Suppressor macrophage (primary cell): Measurements from ENCODE around the gene ABCF2.
A peak's percentile ranks its signal among the peaks of the same experiment; 100 is the strongest.

Source experiments
- DNase-seq, 4 experiments: peaks; one replicate each; pipeline ENCODE4 v3.0.0-alpha.2; 2020 to 2022

The ABCF2 gene

GRCh38 chr7:151252961-151253711 lies 26.1 kb upstream of the ABCF2 start:
- DNase-seq = no peak

DNA sequence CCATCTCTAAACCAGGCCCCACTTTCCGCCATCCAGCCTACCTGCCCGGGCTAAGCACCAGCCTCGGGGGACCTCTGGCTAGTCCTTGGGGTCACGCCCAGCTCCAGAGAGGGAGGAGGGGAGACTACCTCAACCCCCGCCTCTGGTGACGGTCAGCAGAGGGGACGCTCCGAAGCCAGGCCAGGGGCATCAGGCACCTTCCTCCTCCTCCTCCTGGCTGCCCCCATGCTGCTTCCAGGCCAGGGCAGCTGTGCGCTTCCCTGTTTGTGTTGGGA lies 25.5 kb upstream of the ABCF2 start:
- DNase-seq = no peak

DNA sequence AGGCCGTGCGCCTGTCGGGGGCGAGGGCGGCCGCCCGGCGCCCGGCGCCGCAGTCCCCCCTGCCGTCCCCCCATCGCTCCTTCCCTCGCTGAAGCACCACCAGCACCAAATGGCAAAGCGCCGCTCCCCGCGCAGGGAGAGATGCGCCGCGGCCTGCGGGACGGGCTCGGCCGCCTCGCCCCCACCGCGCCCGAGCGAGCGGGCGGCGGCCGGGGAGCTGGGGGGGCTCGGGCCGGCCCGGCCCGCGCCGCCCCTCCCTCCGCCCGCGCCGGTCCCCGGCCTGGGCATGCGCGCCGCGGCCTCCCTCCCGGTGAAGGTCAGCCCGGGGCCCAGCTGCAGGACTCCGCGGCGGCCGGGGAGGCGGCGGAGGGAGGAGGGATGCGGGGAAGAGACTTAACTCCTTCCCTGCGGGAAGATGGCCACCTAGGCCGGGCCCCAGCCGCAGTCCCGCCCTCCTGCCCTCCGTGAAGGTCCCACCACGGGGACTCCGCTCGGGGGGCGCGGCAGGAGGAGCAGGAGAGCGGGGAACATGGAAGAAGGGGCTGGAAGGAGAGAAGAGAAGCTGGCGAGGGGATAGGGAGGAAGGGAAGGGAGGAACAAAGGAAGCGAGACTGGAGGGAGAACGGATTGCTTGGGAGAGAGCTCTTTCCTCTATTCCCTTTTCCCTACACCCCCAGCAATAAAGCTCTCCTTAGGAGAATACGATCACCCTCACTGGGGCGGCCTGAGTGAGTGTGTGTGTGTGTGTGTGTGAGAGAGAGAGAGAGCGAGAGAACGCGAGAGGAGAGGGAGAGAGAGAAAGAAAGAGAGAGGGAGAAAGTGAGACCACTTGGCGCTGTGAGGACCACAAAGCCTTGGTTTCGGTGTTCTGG lies 24.9 kb upstream of the ABCF2 start:
- DNase-seq = peak in 3 of 4 experiments; percentile 29 to 65 (median 52)

DNA sequence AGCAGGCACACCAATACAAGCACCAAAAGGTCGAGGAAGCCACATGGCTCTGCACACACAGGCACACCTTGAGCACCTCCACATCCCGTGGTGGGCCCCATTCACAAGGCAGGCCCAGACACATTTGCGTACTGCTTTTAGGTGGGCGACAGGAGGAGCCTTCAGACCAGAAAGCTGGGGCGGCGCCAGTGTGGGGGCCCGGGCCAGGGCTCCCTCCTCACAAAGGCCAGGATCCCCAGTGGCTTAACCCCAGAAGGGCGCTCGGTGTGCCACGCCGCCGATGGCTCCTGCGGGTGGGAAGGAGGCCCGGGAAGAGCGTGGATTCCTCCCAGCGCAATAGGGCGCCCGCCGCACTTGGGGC lies 24.3 kb upstream of the ABCF2 start:
- no peak for DNase-seq

GRCh38 chr7:151250181-151251132 lies 23.5 kb upstream of the ABCF2 start:
- peak in 1 of 4 experiments; percentile 30 for DNase-seq

- peak in 1 of 4 experiments; percentile 15 for DNase-seq
Measured at GRCh38 chr7:151249732-151250072, 22.7 kb upstream of the ABCF2 start.

- DNase-seq = peak; percentile 87 to 91 (median 88)
Measured at GRCh38 chr7:151249034-151249731, 22.2 kb upstream of the ABCF2 start.

- DNase-seq = peak in 3 of 4 experiments; percentile 28 to 59 (median 36)
Measured at GRCh38 chr7:151248346-151249033, 21.5 kb upstream of the ABCF2 start, which contains the start of gene SMARCD3. TSS of gene SMARCD3 (minus strand) at chr7:151248694. CDS start at chr7:151248562, 132 bp downstream.

- peak in 1 of 4 experiments; percentile 17 for DNase-seq
Measured at GRCh38 chr7:151247611-151248345, 20.8 kb upstream of the ABCF2 start.

- no peak for DNase-seq
Measured at GRCh38 chr7:151246851-151247580, 20.0 kb upstream of the ABCF2 start.

DNA sequence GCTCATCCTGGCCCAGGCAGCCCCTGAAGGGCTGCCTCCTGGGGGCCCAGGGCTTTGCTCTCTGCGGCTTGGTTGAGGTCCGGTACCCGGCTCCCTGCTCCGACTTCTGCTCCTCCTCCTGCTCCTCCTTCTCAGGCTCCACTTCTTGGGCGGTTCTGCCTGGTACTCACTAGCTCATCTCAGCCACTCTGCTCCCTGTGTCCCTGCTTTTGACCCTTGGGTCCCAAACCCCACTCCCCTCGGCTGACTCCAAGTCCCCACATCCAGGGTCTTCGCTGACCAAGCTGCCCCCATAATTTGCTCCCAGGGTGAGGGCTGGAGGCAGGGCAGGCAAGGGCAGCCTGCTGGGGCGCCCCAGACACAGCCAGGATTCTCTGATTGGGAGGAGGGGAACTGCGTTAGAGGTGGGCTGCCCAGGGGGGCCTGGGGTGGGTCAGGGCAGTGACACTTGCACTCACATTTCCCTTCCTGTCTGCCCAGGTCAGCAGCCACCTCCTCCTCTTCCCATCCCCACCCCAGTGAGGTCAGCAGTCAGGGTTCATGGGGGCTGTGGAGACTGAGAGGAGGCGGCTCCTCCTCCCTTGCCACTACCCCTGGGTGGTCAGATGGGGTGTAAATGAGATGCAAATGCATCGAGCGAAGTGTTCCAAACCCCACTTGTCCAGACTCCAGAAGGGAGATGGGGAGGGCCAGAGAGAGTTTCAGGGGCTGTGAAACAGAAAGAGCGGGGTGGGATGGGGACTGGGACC lies 19.3 kb upstream of the ABCF2 start:
- DNase-seq = no peak

- peak; percentile 44 to 78 (median 58) for DNase-seq
Measured at GRCh38 chr7:151245360-151246101, 18.5 kb upstream of the ABCF2 start.

DNA sequence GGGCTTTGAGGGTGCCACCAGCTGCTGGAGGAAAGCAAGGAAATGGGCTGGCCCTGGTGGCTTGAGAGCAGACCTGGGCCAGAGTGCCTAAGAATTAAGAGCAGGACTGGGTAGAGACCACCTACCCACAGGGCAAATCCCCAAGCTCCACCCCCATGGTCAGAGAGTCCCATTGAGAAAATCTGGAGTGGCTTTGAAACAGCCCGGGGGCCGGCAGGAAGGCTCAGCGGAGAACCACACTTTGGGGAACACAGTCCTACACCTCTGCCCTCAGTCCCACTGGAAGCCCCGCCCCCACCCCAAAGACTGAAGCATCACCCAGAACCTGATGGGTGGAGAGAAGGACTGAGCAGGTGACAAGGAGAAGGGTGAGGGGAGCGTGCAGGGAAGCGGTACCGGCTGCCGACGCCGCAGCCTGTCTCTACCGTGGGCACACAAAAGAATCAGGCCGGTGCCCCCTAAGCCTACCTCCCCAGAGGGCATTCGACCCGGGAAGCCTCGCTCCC lies 17.9 kb upstream of the ABCF2 start:
- no peak for DNase-seq

GRCh38 chr7:151244196-151244840 lies 17.3 kb upstream of the ABCF2 start:
- peak; percentile 59 to 78 (median 74) for DNase-seq

GRCh38 chr7:151243408-151244195 lies 16.6 kb upstream of the ABCF2 start:
- DNase-seq = no peak

GRCh38 chr7:151243045-151243349 lies 16.0 kb upstream of the ABCF2 start:
- no peak for DNase-seq
